Left colon (tissue), 2 donors: ENCODE measurements around the gene RBCK1. TPM values are rescaled to one million over a fixed set of nuclear protein-coding genes. Genes with fewer than 3 reads are reported as not detected.
"Not testable (repeated sequence)": the region's sequence is repeated elsewhere in the genome, so short reads cannot be mapped to it uniquely, and the experiment has no call there.

Source experiments
- ATAC-seq: fragments of 200-7000 bp; cut with Tn5 transposase; one replicate; pipeline ENCODE4 v1.9.1; 2020; ENCODE audit warnings: mild to moderate bottlenecking, moderate library complexity
- DNase-seq, 2 donors: peaks; one replicate each; pipeline ENCODE4 v3.0.0-alpha.2; 2020
- intact Hi-C, 2 donors: fragments of 100-400 bp; cut with DNase I in 1 of 2; cut with micrococcal nuclease in 1 of 2; formaldehyde crosslinking; loops; one replicate each; pipeline versions ENCODE4 v1.11.2 to v1.14.0; 2022; cut with DNase I, micrococcal nuclease
- total RNA-seq, 2 donors: library from RNA; stranded (reverse); fragmentation: NEBNext Ultra II Directional; extraction: Animal tissue kit (Norgen Biotek cat#: 25700); gene quantifications; one replicate each; pipeline ENCODE4 v1.2.1, GENCODE V29; 2021
- donor health status: DM: no; HTN: no; CAD: no.
- donor health status: DM: yes; HTN: yes; CAD: no.

The RBCK1 gene
- total RNA-seq, 2 donors from 2014 or later: 103 to 134 TPM

DNA sequence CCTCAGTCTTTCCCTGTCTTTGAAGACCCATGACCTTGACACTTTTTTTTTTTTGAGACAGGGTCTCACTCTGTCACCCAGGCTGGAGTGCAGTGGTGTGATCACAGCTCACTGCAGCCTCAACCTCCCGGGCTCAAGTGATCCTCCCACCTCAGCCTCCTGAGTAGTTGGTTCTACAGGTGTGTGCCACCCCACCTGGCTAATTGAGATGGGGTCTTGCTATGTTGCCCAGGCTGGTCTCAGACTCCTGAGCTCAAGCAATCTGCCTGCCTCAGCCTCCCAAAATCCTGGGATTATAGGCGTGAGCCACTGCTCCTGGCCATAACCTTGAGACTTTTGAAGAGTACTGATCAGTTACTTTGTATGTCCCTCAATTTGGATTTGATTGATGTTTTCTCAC lies 14.8 kb upstream of the RBCK1 start:
- DNase-seq, intact Hi-C loops, ATAC-seq: not testable (repeated sequence)

DNA sequence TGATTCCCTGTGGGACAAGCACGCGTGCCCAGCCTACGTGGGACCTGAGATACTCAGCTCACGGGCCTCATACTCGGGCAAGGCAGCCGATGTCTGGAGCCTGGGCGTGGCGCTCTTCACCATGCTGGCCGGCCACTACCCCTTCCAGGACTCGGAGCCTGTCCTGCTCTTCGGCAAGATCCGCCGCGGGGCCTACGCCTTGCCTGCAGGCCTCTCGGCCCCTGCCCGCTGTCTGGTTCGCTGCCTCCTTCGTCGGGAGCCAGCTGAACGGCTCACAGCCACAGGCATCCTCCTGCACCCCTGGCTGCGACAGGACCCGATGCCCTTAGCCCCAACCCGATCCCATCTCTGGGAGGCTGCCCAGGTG lies 11.9 kb upstream of the RBCK1 start:
- intact Hi-C loops: no loop called here
- no peak for DNase-seq
- ATAC-seq: no peak

DNA sequence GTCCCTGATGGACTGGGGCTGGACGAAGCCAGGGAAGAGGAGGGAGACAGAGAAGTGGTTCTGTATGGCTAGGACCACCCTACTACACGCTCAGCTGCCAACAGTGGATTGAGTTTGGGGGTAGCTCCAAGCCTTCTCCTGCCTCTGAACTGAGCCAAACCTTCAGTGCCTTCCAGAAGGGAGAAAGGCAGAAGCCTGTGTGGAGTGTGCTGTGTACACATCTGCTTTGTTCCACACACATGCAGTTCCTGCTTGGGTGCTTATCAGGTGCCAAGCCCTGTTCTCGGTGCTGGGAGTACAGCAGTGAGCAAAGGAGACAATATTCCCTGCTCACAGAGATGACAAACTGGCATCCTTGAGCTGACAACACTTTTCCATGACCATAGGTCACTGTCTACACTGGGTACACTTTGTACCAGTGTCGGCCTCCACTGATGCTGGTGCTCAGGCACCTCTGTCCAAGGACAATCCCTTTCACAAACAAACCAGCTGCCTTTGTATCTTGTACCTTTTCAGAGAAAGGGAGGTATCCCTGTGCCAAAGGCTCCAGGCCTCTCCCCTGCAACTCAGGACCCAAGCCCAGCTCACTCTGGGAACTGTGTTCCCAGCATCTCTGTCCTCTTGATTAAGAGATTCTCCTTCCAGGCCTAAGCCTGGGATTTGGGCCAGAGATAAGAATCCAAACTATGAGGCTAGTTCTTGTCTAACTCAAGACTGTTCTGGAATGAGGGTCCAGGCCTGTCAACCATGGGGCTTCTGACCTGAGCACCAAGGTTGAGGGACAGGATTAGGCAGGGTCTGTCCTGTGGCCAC lies 11.3 kb upstream of the RBCK1 start:
- intact Hi-C loops: no loop called here
- DNase-seq (no peak), ATAC-seq (peak; percentile 44)

DNA sequence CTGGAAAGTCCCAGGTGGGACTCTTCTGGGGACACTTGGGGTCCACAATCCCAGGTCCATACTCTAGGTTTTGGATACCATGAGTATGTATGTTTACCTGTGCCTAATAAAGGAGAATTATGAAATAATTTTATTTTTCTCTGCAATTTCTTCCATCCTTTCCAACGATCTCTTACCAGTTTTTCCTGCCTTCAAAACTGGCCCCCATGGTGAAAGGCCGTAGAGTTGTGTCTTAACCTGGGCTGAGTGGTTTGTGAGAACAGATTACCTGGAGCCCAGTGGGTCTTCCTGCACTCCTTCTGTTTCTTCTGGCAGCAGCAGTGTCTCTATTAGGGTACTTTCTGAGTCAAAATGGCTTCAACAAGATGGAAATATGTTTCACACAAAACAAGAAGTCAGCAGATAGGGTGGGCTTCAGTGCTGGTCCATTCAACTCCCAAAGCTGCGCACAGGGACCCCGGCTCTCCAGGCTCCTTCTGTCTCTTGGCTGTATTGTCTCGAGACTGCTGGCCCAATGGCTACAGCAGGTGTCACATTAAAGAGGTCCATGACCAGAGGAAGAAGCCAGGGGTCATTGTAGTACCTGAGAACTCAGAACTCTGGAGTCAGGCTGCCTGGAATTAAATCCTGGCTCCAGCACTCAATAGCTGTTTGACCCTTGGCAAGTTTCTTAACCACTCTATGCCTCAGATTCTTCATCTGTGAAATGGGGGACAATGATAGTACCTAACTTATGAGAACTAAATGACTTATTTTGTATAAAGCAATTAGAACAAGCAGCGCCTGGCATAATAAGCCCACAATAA lies 10.5 kb upstream of the RBCK1 start:
- no peak for DNase-seq
- no peak for ATAC-seq
- intact Hi-C loops: no loop called here

DNA sequence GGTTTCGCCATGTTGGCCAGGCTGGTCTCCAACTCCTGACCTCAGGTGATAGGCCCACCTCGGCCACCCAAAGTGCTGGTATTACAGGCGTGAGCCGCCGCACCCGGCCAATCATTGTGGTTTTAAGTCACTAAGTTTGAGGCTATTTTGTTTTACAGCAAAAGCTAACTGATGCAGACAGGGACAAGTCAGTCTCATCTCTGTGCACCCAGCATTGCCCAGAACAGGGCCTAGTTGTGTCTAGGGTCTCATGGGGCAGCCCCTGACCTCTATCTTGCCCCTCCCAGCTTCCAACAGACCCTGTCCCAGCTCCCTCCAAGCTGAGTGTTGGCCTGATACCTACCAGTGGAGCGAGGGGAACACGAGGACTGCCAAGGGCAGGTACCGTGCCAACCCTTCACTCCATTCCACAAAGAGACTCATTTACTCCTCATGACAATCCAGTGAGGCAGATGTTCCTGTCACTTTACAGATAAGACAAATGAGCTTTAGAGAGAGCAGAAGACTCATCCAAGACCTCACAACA lies 8.9 kb upstream of the RBCK1 start:
- ATAC-seq (no peak), DNase-seq (no peak)
- intact Hi-C loops: no loop called here

DNA sequence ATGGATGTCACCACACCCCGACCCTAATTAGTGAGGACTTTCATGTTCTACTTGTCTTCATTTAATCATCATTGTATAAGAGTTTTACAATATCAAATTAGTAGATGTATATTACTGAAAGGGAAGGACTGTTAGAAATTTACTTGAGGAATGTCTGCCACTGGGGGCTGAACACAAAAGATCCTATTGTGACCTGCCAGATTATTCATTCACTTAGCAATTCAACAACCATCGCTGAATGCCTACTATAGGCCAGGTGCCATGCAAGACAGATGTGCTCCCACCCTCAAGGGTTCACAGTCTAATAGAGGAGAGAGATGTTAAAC lies 8.0 kb upstream of the RBCK1 start:
- ATAC-seq (no peak), DNase-seq (no peak)
- intact Hi-C loops: no loop called here

DNA sequence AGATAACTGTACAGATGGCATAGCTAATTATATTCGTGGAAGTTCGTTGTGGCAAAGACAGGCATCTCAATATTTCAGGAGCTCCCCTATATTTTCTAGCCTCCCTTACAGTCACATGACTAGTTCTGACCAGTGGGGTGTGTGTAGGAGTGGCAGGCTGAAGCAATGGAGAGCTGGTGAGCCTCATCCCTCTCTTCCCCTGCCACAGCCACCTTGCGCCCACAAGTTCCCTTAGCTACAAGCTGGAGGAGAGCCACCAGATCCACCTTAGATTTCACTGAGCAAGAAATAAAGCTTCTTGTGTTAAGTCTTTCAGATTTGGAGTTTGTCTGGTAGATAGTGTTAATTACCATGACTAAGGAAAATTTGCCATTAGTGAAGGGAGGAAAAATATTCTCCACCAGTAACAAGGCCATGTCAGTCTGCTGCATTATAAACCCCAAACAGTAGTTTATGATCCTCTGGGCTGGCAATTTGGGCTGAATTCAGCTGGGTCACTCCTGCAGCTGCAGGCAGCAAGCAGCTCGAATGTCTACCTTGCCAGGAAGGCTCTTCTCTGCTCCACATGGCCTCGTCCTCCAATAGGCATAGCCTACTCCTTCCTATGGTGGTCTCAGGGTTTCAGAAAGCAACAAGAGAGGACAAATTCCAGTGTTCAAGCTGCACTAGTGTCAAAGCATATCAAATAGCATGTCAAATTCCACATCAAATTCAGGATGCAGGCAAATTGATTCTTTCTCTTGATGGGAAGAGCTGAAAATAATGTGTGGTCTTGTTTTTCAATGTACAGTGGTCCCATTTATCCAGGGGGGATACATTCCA lies 7.4 kb upstream of the RBCK1 start:
- DNase-seq (no peak), ATAC-seq (no peak)
- intact Hi-C loops: no loop called here

DNA sequence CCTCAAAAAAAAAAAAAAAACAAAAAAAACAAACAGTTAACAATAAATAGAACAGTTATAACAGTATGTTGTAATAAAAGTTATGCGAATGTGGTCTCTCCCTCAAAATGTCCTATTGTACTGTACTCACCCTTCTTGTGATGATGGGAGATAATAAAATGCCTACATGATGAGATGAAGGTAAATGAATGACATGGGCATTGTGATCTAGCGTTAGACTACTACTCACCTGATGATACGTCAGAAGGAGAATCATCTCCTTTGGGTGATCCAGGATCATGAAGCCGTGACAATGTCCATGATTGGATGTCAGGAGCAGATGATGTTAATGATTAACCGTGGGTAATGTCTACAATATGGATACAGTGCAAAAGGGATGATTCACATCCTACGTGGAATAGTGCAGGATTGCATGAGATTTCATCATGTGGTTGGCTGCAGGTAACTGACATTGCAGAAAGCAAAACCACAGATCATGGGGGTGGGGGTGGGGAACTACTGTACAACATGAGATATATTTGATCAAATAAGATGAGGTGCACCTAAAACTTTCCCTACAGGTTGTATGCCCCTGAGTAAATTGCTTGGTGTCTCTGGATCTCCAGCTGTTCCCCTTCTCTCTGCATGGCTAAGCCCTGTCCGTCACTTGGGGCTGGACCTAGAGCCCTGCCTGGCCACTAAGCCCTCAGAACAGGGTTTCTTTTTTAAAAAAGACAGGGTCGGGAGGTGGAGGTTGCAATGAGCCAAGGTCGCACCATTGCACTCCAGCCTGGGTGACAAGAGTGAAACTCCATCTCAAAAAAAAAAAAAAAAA lies 6.2 kb upstream of the RBCK1 start:
- DNase-seq (peak in 1 of 2 donors; percentile 48), ATAC-seq (peak; percentile 91)
- intact Hi-C loops: no loop called here

DNA sequence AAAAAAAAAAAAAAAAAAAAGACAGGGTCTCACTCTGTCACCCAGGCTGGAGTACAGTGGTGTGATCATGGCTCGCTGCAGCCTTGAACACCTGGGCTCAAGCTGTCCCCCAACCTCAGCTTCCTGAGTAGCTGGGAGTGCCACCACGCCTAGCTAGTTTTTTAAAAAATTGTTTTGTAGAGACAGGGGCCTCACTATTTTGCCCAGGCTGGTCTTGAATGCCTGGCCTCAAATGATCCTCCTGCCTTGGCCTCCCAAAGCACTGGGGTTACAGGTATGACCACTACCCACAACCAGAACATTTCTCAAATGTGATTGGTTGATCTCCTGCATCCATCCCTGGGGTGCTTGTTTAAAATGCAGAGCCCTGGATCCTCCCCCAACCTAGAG lies 5.6 kb upstream of the RBCK1 start:
- intact Hi-C loops: no loop called here
- DNase-seq (no peak), ATAC-seq (no peak)

DNA sequence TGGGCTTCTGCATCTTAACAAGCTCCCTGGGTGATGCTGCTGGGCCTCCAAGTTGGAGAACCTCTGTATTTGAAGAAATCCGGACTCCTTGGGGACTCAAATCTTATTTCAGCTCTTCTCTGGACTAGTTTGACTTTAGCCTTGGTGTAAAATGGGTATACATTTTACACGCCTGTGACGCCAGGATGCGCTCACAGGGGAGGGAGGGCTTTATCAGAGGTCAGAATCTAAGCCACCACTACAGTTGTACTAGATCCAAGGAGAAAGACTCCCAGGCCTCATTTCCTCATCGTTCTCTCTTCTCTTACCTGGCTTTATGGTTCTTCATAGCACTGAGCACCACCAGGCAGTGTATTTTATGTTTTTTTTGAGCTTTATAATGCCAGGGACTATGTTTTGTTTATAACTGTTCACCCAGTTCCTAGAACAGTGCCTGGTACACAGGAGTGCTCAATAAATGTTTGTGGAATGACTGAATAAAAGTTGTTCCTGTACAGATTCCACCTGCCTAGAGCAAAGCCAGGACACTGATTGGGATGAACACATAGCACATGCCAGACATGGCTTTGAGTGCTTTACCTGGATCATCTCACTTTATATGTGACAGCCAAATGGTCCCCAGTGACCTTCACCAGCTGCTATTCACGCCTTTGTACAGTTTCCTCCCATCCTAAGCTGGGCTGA lies 5.1 kb upstream of the RBCK1 start:
- intact Hi-C loops: no loop called here
- ATAC-seq (no peak), DNase-seq (no peak)

DNA sequence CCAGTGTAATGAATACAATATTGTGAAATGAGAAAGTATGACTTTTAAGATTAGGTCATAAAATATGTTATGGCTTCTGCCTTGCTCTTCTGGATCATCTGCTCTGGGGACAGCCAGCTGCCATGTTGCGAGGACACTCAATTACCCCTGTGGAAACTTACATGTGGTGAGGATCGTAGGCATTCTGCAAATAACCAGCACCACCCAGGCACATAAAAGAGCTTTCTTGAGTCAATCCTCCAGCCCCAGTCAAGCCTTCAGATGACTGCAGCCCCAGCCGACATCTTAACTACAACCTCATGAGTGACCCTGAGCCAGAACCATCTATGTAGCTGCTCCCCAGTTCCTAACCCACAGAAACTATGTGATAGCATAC lies 4.5 kb upstream of the RBCK1 start:
- intact Hi-C loops: no loop called here
- DNase-seq (no peak), ATAC-seq (no peak)

DNA sequence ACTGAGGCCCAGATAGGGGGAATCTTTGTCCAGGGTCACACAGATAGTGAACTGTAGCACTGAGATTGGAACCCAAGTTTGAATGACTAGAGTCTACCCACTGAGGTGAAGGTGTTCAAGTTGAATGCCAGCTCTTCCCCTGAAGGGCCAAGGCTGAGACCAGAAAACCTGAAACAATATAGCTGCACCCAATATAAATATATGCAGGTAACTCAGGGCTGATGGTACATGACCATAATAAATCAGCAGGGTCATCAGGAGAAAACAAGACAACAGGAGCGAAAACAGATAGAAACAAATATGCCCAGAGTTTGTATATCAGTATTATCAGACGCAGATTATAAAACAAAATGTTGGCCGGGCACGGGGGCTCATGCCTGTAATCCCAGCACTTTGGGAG lies 4.0 kb upstream of the RBCK1 start:
- intact Hi-C loops: no loop called here
- DNase-seq (no peak), ATAC-seq (no peak)

DNA sequence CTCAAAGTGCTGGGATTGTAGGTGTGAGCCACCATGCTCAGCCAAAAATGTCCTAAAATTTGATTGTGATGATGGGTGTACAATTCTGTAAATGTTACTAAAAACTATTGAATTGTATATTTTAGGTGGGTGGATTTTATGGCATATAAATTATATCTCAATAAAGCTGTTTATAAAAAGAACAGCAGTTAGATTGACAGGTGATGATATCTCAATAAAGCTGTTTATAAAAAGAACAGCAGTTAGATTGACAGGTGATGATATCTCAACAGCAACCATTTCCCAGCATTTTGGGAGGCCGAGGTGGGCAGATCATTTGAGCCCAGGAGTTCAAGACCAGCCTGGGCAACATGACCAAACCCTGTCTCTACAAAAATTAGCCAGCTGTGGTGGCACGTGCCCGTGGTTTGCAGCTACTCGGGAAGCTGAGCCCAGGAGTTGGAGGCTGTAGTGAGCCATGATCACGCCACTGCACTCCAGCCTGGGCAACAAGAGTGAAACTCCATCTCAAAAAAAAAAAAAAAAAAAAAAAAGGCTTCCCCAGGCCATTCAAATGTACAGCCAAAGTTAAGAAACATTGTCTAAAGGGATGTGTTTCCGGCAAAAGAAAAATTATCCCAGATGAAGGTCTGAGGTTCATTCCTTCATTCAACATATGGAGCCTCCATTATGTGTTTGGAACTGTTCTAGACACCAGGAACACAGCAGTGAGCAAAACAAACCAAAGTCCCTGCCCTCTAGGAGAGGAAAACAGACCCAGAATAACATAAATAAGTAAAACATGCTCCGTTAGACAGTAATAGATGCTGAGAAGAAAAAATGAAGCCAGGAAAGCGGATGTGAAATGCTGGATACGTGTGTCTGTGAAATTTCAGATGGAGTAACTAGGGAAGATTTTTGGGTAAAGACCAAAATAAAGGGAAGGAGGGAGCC lies 1.6 kb upstream of the RBCK1 start:
- DNase-seq (no peak), ATAC-seq (no peak)
- intact Hi-C loops: no loop called here

DNA sequence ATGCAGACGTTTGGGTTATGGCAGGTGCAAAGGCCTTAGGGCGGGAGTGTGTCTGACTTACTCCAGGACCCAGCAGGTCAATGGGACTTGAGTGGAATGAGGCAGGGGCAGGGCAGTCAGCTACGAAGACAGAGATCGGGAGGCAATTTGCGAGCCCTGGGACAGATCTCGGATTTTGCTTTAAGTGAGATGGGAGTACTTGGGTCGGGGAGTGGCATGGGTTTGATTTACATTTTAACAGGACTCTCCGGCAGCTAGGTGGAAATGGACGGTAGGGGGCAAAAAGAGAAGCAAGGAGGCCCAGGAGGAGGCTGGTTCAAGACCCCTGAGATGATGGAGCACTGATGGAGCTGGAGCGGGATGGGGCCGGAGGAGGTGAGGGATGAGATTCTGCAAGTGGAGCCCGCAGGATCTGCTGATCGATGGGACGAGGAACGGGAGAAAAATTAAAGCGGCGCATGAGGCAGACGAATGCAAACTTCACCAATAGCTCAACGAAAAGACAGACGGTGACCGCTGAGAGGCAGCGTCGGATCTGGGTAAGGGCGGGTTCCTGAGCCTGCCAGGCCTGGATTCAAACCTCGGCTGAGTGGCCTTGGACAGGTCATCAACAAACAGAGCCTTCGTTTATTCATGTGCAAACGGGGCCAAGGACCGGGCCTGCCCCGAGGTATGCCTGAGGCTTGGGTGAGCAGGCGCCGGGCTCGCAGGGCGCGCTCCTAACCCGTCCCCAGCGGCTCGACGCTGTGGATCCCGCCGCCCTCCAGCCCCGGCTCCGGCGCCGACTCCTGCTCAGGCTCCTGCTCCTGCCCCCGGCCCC lies 756 bp upstream of the RBCK1 start:
- ATAC-seq (peak; percentile 68), DNase-seq (peak; percentile 74 to 80)
- intact Hi-C loops: no loop called here

DNA sequence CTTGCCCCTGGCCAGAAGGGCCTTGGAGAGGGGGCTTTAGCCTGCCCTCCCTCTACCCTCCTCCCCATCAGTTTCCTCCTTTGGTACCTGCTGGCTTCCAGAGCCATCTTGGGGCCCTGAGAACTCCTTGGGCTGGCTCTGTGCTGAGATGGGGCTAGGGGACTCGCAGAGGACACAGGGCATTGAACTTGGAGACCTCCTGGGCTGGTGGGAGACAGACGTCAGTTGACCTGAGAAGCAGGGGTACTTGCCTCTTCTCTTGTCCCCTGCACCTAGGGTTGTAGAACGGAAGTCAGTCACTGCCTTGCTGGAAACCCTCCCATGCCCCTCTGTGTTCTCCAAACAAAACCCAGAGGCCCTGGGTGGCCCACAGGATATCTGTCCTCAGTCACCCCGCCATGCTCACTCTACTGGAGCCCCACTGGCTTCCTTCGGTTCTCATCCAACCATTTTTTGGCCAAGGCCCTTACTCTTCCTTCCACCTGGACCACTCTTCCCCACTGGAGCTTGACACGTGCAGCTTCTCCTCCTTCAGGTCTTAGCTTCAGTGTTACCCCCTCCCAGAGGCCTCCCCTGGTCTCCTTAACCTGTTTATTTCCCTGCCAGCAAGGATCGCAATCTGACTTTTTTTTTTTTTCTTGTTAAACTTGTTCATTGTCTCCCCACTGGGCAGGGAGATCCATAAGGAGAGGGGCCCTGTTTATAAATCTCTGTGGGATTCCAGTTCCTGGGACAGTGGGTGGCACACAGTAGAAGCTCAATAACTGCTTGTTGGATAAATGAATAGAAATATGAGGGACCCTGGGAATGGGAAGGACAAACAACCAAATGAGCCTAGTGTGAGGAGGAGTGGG lies 971 bp downstream of the RBCK1 start:
- DNase-seq: no peak
- ATAC-seq: peak; percentile 17
- intact Hi-C loops: no loop called here
